Measurements from ENCODE around the gene OVAAL. TPM values are rescaled to one million over a fixed set of nuclear protein-coding genes. Genes with fewer than 3 reads are reported as not detected.

Gene OVAAL
- total RNA-seq, 2 donors from 2014 or later = not detected

GRCh38 chr1:180519846-180520245 lies 38.9 kb upstream of the OVAAL start:
- H3K9me3 ChIP-seq = no peaks in the 10 kb centered on the region
- H3K27ac ChIP-seq = no peak overlapping the region
- TF ChIP-seq, protein P1, sequence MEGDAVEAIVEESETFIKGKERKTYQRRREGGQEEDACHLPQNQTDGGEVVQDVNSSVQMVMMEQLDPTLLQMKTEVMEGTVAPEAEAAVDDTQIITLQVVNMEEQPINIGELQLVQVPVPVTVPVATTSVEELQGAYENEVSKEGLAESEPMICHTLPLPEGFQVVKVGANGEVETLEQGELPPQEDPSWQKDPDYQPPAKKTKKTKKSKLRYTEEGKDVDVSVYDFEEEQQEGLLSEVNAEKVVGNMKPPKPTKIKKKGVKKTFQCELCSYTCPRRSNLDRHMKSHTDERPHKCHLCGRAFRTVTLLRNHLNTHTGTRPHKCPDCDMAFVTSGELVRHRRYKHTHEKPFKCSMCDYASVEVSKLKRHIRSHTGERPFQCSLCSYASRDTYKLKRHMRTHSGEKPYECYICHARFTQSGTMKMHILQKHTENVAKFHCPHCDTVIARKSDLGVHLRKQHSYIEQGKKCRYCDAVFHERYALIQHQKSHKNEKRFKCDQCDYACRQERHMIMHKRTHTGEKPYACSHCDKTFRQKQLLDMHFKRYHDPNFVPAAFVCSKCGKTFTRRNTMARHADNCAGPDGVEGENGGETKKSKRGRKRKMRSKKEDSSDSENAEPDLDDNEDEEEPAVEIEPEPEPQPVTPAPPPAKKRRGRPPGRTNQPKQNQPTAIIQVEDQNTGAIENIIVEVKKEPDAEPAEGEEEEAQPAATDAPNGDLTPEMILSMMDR (IDR thresholded peaks at IDR 0.05) = no peak
- DNase-seq (ENCODE audit: low spot score) (no peak), ATAC-seq (ENCODE audit: insufficient number of reproducible peaks, low FRiP score, low read depth) (no peak)
- no peaks in the 10 kb centered on the region for H3K36me3 ChIP-seq
- H3K4me3 ChIP-seq = no peak overlapping the region
- H3K4me1 ChIP-seq (ENCODE audit: control insufficient read depth in 1 of 2, low read depth in 2 of 2) = peaks cover 4 to 16% of the 10 kb centered on the region in 2 donors
- no peaks in the 10 kb centered on the region for H3K27me3 ChIP-seq (replicated peaks; ENCODE audit: insufficient read depth)

GRCh38 chr1:180521474-180522212 lies 37.1 kb upstream of the OVAAL start:
- no peaks in the 10 kb centered on the region for H3K36me3 ChIP-seq
- DNase-seq (ENCODE audit: low spot score) (no peak), ATAC-seq (ENCODE audit: insufficient number of reproducible peaks, low FRiP score, low read depth) (no peak)
- peaks cover 7 to 19% of the 10 kb centered on the region in 2 donors for H3K4me1 ChIP-seq (ENCODE audit: control insufficient read depth in 1 of 2, low read depth in 2 of 2)
- no peaks in the 10 kb centered on the region for H3K9me3 ChIP-seq
- H3K4me3 ChIP-seq = no peak overlapping the region
- TF ChIP-seq, protein P1 (IDR thresholded peaks at IDR 0.05) = no peak
- no peaks in the 10 kb centered on the region for H3K27me3 ChIP-seq (replicated peaks; ENCODE audit: insufficient read depth)
- H3K27ac ChIP-seq = no peak overlapping the region

- Histone ChIP-seq H3K36me3 (no peaks in the 10 kb centered on the region), H3K4me1 (ENCODE audit: control insufficient read depth in 1 of 2, low read depth in 2 of 2) (peaks cover 10 to 24% of the 10 kb centered on the region in 2 donors), H3K9me3 (no peaks in the 10 kb centered on the region), H3K27ac (no peak overlapping the region), H3K4me3 (no peak overlapping the region), H3K27me3 (replicated peaks; ENCODE audit: insufficient read depth) (no peaks in the 10 kb centered on the region)
- DNase-seq (ENCODE audit: low spot score) (no peak), ATAC-seq (ENCODE audit: insufficient number of reproducible peaks, low FRiP score, low read depth) (no peak)
- TF ChIP-seq, protein P1 (IDR thresholded peaks at IDR 0.05) = no peak
Observed at GRCh38 chr1:180522213-180522515, 36.6 kb upstream of the OVAAL start.

DNA sequence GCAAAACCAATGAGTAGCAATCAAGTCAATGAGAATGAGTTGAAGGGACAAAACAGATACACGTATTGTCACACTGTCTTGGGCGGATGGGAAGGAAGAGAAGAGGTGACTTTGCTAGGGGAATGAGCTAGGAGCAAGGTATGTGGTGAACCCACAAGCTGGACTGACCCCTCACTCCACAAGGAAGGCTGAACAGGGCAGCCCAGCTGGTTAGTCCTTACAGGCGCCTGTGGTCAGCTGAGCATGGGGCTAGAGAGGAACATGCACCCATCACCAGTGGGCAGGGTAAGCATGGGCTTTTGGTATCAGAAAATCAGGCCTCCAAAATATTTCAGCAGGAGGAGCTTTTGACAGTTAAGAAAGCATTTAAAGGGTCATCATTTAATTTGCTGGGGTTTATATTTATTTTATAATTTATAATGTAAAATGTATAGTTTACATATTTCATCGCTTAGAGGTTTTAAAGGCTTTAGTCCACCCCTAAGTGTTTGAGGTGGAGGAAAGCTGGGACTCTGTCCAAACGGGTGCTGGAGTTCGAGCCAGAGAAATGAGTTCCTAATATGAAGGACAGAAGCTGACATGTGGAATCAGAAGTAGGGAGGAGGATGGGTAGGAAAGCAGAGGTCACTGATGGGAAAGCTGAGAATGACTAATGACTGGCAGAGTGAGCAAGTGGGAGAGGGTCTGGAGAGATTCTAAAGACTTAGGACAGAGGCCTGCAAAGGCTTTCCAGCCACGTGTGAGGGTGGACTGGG lies 34.4 kb upstream of the OVAAL start:
- ATAC-seq (ENCODE audit: insufficient number of reproducible peaks, low FRiP score, low read depth) = no peak
- TF ChIP-seq, protein P1 (IDR thresholded peaks at IDR 0.05) = no peak
- Histone ChIP-seq H3K4me1 (ENCODE audit: control insufficient read depth in 1 of 2, low read depth in 2 of 2) (peaks cover 25 to 43% of the 10 kb centered on the region in 2 donors), H3K36me3 (no peaks in the 10 kb centered on the region), H3K27me3 (replicated peaks; ENCODE audit: insufficient read depth) (no peaks in the 10 kb centered on the region), H3K4me3 (no peak overlapping the region), H3K9me3 (no peaks in the 10 kb centered on the region), H3K27ac (peak overlapping the region in 1 of 2 donors; percentile 38)
- no peak for DNase-seq (ENCODE audit: low spot score)

- no peak for ATAC-seq (ENCODE audit: insufficient number of reproducible peaks, low FRiP score, low read depth)
- TF ChIP-seq, protein P1 (IDR thresholded peaks at IDR 0.05) = no peak
- H3K27ac ChIP-seq = peak overlapping the region in 1 of 2 donors; percentile 38
Observed at GRCh38 chr1:180524915-180525714, 33.6 kb upstream of the OVAAL start.

More at GRCh38 chr1:180524915-180525714, 33.6 kb upstream of the OVAAL start:
- Histone ChIP-seq H3K4me3 (no peak overlapping the region), H3K4me1 (ENCODE audit: control insufficient read depth in 1 of 2, low read depth in 2 of 2) (peaks cover 33 to 51% of the 10 kb centered on the region in 2 donors), H3K9me3 (no peaks in the 10 kb centered on the region), H3K36me3 (no peaks in the 10 kb centered on the region), H3K27me3 (replicated peaks; ENCODE audit: insufficient read depth) (no peaks in the 10 kb centered on the region)
- no peak for DNase-seq (ENCODE audit: low spot score)

All from thoracic aorta (tissue), 2 donors.